HCT116 (cell line): ENCODE data around the gene RBM20.

Source experiments
- EZH2 ChIP-seq: fragments of 200-600 bp; sonication (generic); IDR thresholded peaks from 2 replicates; pipeline ENCODE4 v1.6.1; 2017; ENCODE audit warnings: antibody characterized with exemption, mixed run types
- JUND ChIP-seq: IDR thresholded peaks from 2 replicates; pipeline ENCODE4 v1.6.1; 2012
- POLR2A ChIP-seq: IDR thresholded peaks from 2 replicates; pipeline ENCODE4 v1.7.0; 2011; ENCODE audit warnings: borderline replicate concordance; ENCODE audit not compliant: insufficient read depth, insufficient read length; ENCODE audit errors: extremely low read depth
- TF ChIP-seq, protein P1 (sequence below), 3 experiments: fragments of 200-600 bp in 1 of 3; sonication (generic) in 1 of 3; IDR thresholded peaks in 2 of 3; conservative IDR thresholded peaks in 1 of 3; 2 replicates each; pipeline ENCODE4 v1.5.1; 2012 to 2017; ENCODE audit warnings: low read depth in 2 of 3, low read length in 2 of 3, antibody characterized with exemption in 1 of 3, borderline replicate concordance in 1 of 3, control low read depth in 1 of 3, mild to moderate bottlenecking in 1 of 3, mixed read lengths in 1 of 3, mixed run types in 1 of 3, moderate library complexity in 1 of 3; ENCODE audit not compliant: insufficient read depth in 1 of 3
- TF ChIP-seq, protein P2 (sequence below): IDR thresholded peaks from 2 replicates; pipeline ENCODE4 v1.6.1; 2012; ENCODE audit warnings: low read depth
- TF ChIP-seq, protein P3 (sequence below): IDR thresholded peaks from 2 replicates; pipeline ENCODE4 v1.6.1; 2012

DNA sequence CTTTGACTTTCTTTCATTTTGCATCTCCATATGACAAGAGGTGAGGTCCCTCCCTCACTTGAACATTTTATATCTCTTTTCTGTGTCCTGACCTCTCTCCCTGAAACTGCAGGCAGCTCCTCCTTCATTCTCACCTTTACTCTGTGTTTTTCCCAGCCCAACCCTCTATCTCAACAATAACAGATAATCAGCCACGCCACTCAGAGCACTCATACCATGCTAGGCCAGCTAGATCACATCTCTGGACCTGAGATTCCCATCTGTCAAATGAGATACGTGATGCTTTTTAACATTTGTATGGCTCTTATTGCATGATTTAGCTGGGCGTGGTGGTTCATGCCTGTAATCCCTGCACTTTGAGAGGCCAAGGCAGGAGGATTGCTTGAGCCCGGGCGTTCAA is 164.5 kb downstream of the RBM20 start:
- TF ChIP-seq POLR2A (no peak), JUND (no peak), EZH2 (no peak)
- TF ChIP-seq, protein P1, sequence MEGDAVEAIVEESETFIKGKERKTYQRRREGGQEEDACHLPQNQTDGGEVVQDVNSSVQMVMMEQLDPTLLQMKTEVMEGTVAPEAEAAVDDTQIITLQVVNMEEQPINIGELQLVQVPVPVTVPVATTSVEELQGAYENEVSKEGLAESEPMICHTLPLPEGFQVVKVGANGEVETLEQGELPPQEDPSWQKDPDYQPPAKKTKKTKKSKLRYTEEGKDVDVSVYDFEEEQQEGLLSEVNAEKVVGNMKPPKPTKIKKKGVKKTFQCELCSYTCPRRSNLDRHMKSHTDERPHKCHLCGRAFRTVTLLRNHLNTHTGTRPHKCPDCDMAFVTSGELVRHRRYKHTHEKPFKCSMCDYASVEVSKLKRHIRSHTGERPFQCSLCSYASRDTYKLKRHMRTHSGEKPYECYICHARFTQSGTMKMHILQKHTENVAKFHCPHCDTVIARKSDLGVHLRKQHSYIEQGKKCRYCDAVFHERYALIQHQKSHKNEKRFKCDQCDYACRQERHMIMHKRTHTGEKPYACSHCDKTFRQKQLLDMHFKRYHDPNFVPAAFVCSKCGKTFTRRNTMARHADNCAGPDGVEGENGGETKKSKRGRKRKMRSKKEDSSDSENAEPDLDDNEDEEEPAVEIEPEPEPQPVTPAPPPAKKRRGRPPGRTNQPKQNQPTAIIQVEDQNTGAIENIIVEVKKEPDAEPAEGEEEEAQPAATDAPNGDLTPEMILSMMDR (IDR thresholded peaks at IDR 0.05 in 2 of 3, conservative IDR thresholded peaks at IDR 0.05 in 1 of 3; ENCODE audit: borderline replicate concordance in 1 of 3, insufficient read depth in 1 of 3, low read depth in 2 of 3, low read length in 2 of 3) = no peak
- TF ChIP-seq, protein P2, sequence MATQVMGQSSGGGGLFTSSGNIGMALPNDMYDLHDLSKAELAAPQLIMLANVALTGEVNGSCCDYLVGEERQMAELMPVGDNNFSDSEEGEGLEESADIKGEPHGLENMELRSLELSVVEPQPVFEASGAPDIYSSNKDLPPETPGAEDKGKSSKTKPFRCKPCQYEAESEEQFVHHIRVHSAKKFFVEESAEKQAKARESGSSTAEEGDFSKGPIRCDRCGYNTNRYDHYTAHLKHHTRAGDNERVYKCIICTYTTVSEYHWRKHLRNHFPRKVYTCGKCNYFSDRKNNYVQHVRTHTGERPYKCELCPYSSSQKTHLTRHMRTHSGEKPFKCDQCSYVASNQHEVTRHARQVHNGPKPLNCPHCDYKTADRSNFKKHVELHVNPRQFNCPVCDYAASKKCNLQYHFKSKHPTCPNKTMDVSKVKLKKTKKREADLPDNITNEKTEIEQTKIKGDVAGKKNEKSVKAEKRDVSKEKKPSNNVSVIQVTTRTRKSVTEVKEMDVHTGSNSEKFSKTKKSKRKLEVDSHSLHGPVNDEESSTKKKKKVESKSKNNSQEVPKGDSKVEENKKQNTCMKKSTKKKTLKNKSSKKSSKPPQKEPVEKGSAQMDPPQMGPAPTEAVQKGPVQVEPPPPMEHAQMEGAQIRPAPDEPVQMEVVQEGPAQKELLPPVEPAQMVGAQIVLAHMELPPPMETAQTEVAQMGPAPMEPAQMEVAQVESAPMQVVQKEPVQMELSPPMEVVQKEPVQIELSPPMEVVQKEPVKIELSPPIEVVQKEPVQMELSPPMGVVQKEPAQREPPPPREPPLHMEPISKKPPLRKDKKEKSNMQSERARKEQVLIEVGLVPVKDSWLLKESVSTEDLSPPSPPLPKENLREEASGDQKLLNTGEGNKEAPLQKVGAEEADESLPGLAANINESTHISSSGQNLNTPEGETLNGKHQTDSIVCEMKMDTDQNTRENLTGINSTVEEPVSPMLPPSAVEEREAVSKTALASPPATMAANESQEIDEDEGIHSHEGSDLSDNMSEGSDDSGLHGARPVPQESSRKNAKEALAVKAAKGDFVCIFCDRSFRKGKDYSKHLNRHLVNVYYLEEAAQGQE = no peak
- TF ChIP-seq, protein P3, sequence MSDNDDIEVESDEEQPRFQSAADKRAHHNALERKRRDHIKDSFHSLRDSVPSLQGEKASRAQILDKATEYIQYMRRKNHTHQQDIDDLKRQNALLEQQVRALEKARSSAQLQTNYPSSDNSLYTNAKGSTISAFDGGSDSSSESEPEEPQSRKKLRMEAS = no peak
